Activated T-helper 1 cell treated with Interleukin-2 at 50 U/mL for 16 hours (primary cell): ENCODE measurements around the gene PTPRE.

Source experiments
- DNase-seq: peaks from one replicate; pipeline ENCODE4 v3.0.0-alpha.2; 2020; ENCODE audit warnings: low read depth

PTPRE gene

GRCh38 chr10:128060341-128061250, 153.7 kb downstream of the PTPRE start:
- no peak for DNase-seq

GRCh38 chr10:128061306-128062300, 154.7 kb downstream of the PTPRE start:
- no peak for DNase-seq

- no peak for DNase-seq
Observed at GRCh38 chr10:128062331-128062880, 155.5 kb downstream of the PTPRE start.

GRCh38 chr10:128062881-128063563, 156.1 kb downstream of the PTPRE start:
- DNase-seq = peak; percentile 40

- no peak for DNase-seq
Observed at GRCh38 chr10:128063736-128064107, 156.8 kb downstream of the PTPRE start.

GRCh38 chr10:128064108-128064969, 157.4 kb downstream of the PTPRE start:
- DNase-seq = peak; percentile 48

GRCh38 chr10:128064970-128065580, 158.2 kb downstream of the PTPRE start:
- no peak for DNase-seq

GRCh38 chr10:128065881-128066534, 159.1 kb downstream of the PTPRE start:
- no peak for DNase-seq

GRCh38 chr10:128066870-128067382, 160.0 kb downstream of the PTPRE start:
- no peak for DNase-seq

- DNase-seq = no peak
Observed at GRCh38 chr10:128067691-128068397, 160.9 kb downstream of the PTPRE start.

- no peak for DNase-seq
Observed at GRCh38 chr10:128068398-128069285, 161.7 kb downstream of the PTPRE start.

GRCh38 chr10:128069351-128070051, 162.6 kb downstream of the PTPRE start:
- DNase-seq = peak; percentile 66

GRCh38 chr10:128070161-128070560, 163.3 kb downstream of the PTPRE start:
- DNase-seq = no peak

GRCh38 chr10:128070721-128071416, 164.0 kb downstream of the PTPRE start:
- no peak for DNase-seq

GRCh38 chr10:128071417-128071782, 164.5 kb downstream of the PTPRE start:
- DNase-seq = no peak

GRCh38 chr10:128072046-128072445, 165.1 kb downstream of the PTPRE start:
- no peak for DNase-seq
